Naive thymus-derived CD8-positive, alpha-beta T cell (primary cell): ENCODE measurements around the gene PFDN4. TPM values are rescaled to one million over a fixed set of nuclear protein-coding genes. Genes with fewer than 3 reads are reported as not detected.
A peak's percentile ranks its signal among the peaks of the same experiment; 100 is the strongest.

Source experiments
- ATAC-seq, 2 donors: fragments of 150-1000 bp; cut with Tn5 transposase in 1 of 2; sonication (Bioruptor Pico), chemical (Tn5 transposase) in 1 of 2; 1 replicate in 1 of 2; 2 replicates in 1 of 2; pipeline ENCODE4 v1.10.0; 2021; ENCODE audit warnings: mild to moderate bottlenecking in 2 of 2, moderate library complexity in 2 of 2
- POLR2A ChIA-PET: fragments of 350-600 bp; sonication (Branson Sonifier 250); formaldehyde crosslinking; loops from one replicate; lab custom pipeline; 2021; ENCODE audit warnings: antibody characterized with exemption; lab: Charles Lee
- DNase-seq, 10 donors: peaks; one replicate each; pipeline versions ENCODE4 v3.0.0 to v3.0.0-alpha.2; 2020 to 2022
- H3K27ac Mint-ChIP-seq, 10 donors: one replicate each; pipeline ENCODE4 v1.8.0; 2020 to 2022; ENCODE audit warnings: mild to moderate bottlenecking in 10 of 10, mixed read lengths in 10 of 10, moderate library complexity in 4 of 10, inconsistent platforms in 1 of 10
- H3K27me3 Mint-ChIP-seq, 5 donors: one replicate each; pipeline ENCODE4 v1.8.0; 2021 to 2022; ENCODE audit warnings: mixed read lengths in 5 of 5
- H3K36me3 Mint-ChIP-seq, 3 donors: one replicate each; pipeline ENCODE4 v1.8.0; 2020 to 2022; ENCODE audit warnings: mixed read lengths in 3 of 3, mild to moderate bottlenecking in 2 of 3, inconsistent platforms in 1 of 3
- H3K4me1 Mint-ChIP-seq, 4 donors: one replicate each; pipeline ENCODE4 v1.8.0; 2021 to 2022; ENCODE audit warnings: mixed read lengths in 4 of 4
- H3K4me3 Mint-ChIP-seq, 10 donors: one replicate each; pipeline ENCODE4 v1.8.0; 2020 to 2022; ENCODE audit warnings: mild to moderate bottlenecking in 10 of 10, mixed read lengths in 10 of 10, moderate library complexity in 6 of 10, inconsistent platforms in 1 of 10
- H3K9me3 Mint-ChIP-seq, 9 donors: one replicate each; pipeline ENCODE4 v1.8.0; 2020 to 2022; ENCODE audit warnings: mixed read lengths in 9 of 9, mild to moderate bottlenecking in 3 of 9, inconsistent platforms in 1 of 9, moderate library complexity in 1 of 9
- polyA plus RNA-seq, 3 donors: library from polyadenylated mRNA; unstranded; fragments of 300-500 nt; fragmentation: Illumina TruSeq; gene quantifications; one replicate each; pipeline ENCODE4 v1.2.3, GENCODE V29; 2021
- total RNA-seq, 8 experiments: library from RNA in 2 of 8; stranded (reverse) in 2 of 8; gene quantifications; one replicate each; pipeline ENCODE4 v1.2.3 and lab custom pipeline; 2021 to 2026

Gene PFDN4
- total and polyA plus RNA-seq, 5 experiments from 2014 or later, result 20.0 to 68.7 (median 32.0) TPM

DNA sequence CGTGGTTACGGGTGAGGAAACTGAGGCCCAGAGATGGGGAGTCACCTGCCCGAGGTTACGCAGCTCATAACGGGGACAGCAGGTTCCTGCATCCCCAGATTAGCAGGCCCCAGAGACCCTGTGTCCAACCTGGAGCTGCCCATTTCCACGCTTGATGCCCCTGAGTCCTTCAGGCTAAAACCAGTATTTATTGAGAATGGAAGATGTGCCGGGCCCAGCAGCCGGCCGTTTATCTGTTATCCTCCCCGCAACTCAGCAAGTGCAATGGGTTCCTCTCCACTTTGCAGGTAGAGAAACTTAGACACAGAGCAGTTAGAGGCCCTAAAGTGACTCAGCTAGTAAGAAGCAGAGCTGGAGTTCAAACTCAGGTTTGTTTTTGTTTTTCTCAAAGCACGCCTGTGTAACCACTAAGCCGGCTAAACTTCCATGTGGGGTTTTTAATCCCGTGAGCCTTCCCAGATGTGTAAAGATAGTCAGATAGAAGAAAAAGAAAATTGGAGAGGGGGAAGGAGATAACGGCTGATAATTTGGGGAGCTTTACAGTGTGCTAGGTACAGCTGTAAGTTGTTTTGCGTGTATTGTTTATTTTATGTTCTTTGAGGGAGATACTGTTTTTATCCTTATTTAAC lies 775 bp downstream of the PFDN4 start:
- peaks cover 19 to 42% (median 33%) of the 10 kb centered on the region in 4 donors for H3K4me1 Mint-ChIP-seq
- no peaks in the 10 kb centered on the region for H3K9me3 Mint-ChIP-seq
- ATAC-seq (no peak), DNase-seq (no peak)
- H3K27ac Mint-ChIP-seq, result peak overlapping the region; percentile 81 to 99 (median 90)
- no peaks in the 10 kb centered on the region for H3K27me3 Mint-ChIP-seq
- H3K36me3 Mint-ChIP-seq, result peaks cover 0 to 10% (median 0%) of the 10 kb centered on the region in 3 donors
- peak overlapping the region; percentile 76 to 96 (median 90) for H3K4me3 Mint-ChIP-seq
- POLR2A ChIA-PET, result interaction anchor here (1.1 to 1.8 kb wide), 3 partner anchors 13 to 336 kb away, joined by 3 to 7 read pairs (median 3); no protein-coding TSS in a partner anchor

DNA sequence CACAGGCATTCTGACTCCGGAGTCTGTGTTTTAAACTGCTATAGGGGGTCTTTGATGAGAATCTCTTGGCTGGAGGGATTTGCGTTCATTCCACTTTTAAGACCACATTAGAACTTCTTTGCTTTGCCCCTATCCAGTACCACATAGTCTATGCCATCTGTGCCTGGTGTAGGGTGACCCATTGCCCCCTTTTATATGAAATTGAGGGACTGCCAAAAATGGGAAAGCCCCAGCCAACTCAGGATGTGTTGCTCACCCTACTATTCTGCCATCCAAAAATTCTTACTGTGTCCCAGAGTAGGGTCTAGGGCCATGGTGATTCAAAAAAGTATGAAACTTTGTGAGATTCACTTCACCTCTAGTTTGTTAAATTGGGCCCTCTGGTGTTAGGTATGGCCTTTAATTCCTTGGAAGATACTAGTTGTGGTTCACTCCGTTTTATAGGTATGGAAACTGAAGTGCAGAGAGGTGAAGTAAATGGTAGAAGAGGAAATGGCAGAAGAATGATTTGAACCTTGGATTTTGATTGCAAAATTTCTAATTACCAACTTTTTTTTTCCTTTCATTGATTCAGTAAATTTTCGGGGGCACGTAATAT lies 1.4 kb downstream of the PFDN4 start:
- H3K9me3 Mint-ChIP-seq, result no peaks in the 10 kb centered on the region
- H3K27me3 Mint-ChIP-seq, result no peaks in the 10 kb centered on the region
- ATAC-seq (no peak), DNase-seq (no peak)
- peaks cover 0 to 14% (median 0%) of the 10 kb centered on the region in 3 donors for H3K36me3 Mint-ChIP-seq
- POLR2A ChIA-PET, result interaction anchor here (0.7 kb wide), 1 partner anchor 147 kb away, joined by 3 read pairs; no protein-coding TSS in a partner anchor
- peak overlapping the region; percentile 76 to 96 (median 90) for H3K4me3 Mint-ChIP-seq
- H3K4me1 Mint-ChIP-seq, result peaks cover 19 to 42% (median 33%) of the 10 kb centered on the region in 4 donors
- peak overlapping the region in 8 of 10 donors; percentile 67 to 99 (median 87) for H3K27ac Mint-ChIP-seq

DNA sequence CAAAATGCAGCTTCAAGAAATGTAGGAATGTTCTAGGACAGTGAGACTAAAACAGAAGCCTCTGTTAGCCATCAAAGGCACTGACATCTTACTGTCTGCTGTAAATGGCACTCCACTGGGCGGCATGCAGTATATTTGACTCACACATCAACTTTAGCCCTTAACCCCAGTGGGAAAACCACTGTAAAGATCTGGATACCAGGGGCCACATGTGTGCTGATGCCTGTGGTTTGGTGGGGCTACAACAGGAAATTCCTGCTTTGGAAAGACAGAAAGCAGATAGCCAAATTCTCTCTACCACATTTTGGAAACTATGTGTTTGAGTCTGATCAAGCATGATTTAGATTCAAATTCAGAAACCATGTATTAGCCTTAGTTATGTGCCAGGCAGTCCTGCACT lies 4.3 kb downstream of the PFDN4 start:
- POLR2A ChIA-PET, result interaction anchor here (0.6 to 1.4 kb wide), 2 partner anchors 9 to 156 kb away, joined by 3 to 4 read pairs; no protein-coding TSS in a partner anchor
- Mint-ChIP-seq H3K4me1 (peaks cover 20 to 44% (median 40%) of the 10 kb centered on the region in 4 donors), H3K36me3 (peaks cover 0 to 38% (median 12%) of the 10 kb centered on the region in 3 donors)

DNA sequence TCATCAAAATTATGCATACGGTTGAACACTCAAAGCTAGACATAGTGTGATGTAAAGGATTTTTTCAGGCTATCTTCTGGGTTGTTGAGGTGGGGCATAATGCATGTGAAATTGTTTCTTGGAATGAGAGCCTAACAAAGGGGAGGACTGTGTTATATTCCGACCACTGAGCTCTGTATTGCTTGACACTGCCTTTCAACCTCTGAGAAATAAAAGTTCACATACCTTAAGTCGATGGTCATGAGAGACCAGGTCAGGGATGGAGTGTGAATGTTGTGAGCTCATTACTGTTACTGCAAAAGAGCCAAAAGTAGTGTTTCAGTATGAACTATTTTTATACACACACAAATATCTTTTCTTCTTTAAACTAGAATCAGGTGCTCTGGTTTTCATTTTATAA lies 5.0 kb downstream of the PFDN4 start:
- H3K9me3 Mint-ChIP-seq, result no peaks in the 10 kb centered on the region
- ATAC-seq (no peak), DNase-seq (no peak)
- peak overlapping the region in 1 of 10 donors; percentile 11 for H3K27ac Mint-ChIP-seq
- peak overlapping the region in 1 of 10 donors; percentile 7 for H3K4me3 Mint-ChIP-seq
- H3K4me1 Mint-ChIP-seq, result peaks cover 20 to 44% (median 39%) of the 10 kb centered on the region in 4 donors
- POLR2A ChIA-PET, result interaction anchor here (1.4 kb wide), 1 partner anchor 8 kb away, joined by 4 read pairs; no protein-coding TSS in a partner anchor
- no peaks in the 10 kb centered on the region for H3K27me3 Mint-ChIP-seq
- H3K36me3 Mint-ChIP-seq, result peaks cover 0 to 45% (median 13%) of the 10 kb centered on the region in 3 donors

More for the DNA sequence above, 4.3 kb downstream of the PFDN4 start:
- Mint-ChIP-seq H3K27ac (no peak overlapping the region), H3K27me3 (no peaks in the 10 kb centered on the region), H3K4me3 (no peak overlapping the region), H3K9me3 (no peaks in the 10 kb centered on the region)
- ATAC-seq (no peak), DNase-seq (no peak)

DNA sequence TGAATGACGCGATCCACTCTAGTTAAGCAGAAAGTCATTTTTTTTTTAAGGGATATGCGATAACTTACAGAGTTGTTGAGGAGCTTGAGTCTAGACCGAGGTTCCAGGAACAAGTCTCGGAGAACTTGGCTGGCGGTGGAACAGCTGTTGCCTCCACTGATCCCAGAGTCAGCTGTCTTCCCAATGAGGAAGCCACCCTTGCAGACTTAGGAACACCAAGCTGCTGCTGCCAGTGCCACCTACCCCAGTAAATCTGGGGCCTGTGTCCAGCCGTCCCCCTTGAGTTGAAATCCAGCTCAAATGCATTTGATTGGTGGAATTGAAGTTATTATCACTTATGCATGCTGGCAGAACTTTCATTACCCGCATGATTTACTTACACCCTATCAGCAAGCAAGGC lies 6.7 kb downstream of the PFDN4 start:
- no peak overlapping the region for H3K27ac Mint-ChIP-seq
- POLR2A ChIA-PET, result no interaction called here
- no peak overlapping the region for H3K4me3 Mint-ChIP-seq
- no peaks in the 10 kb centered on the region for H3K9me3 Mint-ChIP-seq
- ATAC-seq (no peak), DNase-seq (no peak)
- peaks cover 0 to 51% (median 13%) of the 10 kb centered on the region in 3 donors for H3K36me3 Mint-ChIP-seq
- H3K27me3 Mint-ChIP-seq, result no peaks in the 10 kb centered on the region
- peaks cover 13 to 34% (median 28%) of the 10 kb centered on the region in 4 donors for H3K4me1 Mint-ChIP-seq

DNA sequence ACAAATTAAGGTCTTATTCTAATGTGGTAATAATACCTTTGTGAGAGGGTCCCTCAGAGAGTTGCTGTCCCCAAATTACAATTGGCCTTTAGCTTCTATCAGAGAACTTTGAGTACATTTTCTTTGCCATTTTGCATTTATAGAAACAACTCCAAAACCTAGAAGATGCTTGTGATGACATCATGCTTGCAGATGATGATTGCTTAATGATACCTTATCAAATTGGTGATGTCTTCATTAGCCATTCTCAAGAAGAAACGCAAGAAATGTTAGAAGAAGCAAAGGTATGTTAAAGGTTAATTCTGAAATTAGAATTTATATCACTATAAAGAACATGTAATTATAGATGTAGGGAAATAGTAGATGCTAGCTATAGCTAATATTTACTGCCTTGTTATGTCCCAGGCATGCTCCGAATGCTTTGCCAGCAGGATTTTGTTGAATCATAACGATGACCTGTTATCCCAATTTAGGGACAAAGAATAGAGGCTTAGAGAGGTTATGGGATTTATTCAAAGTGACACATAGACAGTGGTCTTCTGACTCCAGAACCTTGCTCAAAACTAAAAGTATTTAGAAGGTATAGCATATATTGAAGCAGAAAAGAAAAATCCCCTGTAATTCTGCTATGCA lies 7.4 kb downstream of the PFDN4 start:
- Mint-ChIP-seq H3K4me3 (no peak overlapping the region), H3K9me3 (no peaks in the 10 kb centered on the region), H3K27ac (no peak overlapping the region), H3K27me3 (no peaks in the 10 kb centered on the region), H3K4me1 (peaks cover 9 to 27% (median 21%) of the 10 kb centered on the region in 4 donors), H3K36me3 (peaks cover 0 to 51% (median 13%) of the 10 kb centered on the region in 3 donors)
- POLR2A ChIA-PET, result no interaction called here
- DNase-seq (no peak), ATAC-seq (no peak)

DNA sequence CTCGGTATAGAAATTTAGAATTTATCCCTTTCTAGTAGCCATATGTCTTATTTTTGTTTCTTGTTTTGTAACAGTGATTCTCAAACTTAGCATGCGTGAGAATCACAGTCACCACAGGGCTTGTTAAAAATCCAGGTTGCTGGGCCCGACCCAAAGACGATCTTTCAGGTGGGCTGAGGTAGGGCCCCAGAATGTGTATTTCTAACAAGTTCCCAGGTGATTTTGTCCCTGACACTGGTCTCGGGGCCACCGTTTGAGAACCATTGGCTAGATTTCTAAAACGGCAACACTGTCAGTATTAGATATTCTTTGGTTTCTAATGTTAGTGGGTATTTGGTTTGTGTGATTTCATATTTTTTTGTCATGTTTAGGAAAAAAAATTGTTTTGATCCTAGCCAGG lies 9.9 kb downstream of the PFDN4 start:
- peaks cover 0 to 43% (median 13%) of the 10 kb centered on the region in 3 donors for H3K36me3 Mint-ChIP-seq
- peaks cover 18 to 32% (median 26%) of the 10 kb centered on the region in 4 donors for H3K4me1 Mint-ChIP-seq
- DNase-seq (no peak), ATAC-seq (no peak)
- no peaks in the 10 kb centered on the region for H3K27me3 Mint-ChIP-seq
- H3K27ac Mint-ChIP-seq, result peak overlapping the region in 1 of 10 donors; percentile 8
- H3K4me3 Mint-ChIP-seq, result no peak overlapping the region
- POLR2A ChIA-PET, result no interaction called here
- no peaks in the 10 kb centered on the region for H3K9me3 Mint-ChIP-seq

DNA sequence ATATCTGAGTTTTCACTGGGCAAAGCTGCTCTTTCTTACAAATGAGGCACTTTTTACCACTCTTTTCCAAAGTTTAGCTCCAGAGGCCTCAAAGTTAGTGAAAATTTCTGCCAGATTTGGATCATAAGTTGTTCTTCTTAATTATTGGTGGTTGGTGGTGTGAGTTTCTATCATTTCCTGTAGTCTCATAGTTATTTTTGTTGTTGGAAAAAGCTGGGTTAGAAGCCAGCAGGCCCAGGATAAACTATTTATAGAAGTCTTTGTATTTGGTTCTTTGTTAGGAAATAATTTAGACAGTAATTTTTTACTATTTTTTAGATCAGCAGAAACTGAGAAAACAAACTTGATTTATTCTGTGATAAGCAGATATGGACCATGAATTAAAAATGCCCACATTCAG lies 10.6 kb downstream of the PFDN4 start:
- Mint-ChIP-seq H3K4me1 (peaks cover 19 to 38% (median 24%) of the 10 kb centered on the region in 4 donors), H3K4me3 (no peak overlapping the region), H3K27me3 (no peaks in the 10 kb centered on the region), H3K36me3 (peaks cover 0 to 41% (median 13%) of the 10 kb centered on the region in 3 donors), H3K9me3 (no peaks in the 10 kb centered on the region), H3K27ac (no peak overlapping the region)
- ATAC-seq (no peak), DNase-seq (no peak)
- POLR2A ChIA-PET, result no interaction called here

DNA sequence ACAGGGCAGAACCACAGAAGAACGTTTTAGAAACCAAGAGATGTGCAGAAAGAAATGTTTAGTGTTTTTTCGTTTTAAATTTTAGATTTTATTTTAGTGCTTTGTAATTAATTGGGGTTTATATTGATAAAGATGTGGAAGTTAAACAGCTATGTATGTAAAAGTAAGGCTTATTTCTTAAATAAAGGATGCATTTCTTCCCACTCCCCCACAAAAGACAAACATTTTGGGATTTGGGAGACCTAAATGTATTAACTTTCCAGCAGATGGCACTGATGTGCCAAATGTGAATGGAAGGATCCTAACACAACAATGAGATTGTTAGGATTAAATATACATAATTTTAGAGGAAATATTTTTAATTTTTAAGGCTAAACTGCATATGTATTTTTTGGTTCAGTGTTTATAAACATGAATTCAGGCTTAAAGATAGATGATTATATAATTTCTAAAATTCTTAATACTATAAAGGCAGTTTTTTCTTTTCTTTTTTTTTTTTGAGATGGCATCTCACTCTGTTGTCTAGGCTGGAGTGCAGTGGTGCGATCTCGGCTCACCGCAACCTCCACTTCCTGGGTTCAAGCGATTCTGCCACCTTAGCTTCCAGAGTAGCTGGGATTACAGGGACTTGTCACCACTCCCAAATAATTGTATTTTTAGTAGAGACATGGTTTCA lies 12.0 kb downstream of the PFDN4 start:
- H3K27ac Mint-ChIP-seq, result no peak overlapping the region
- peaks cover 0 to 32% (median 13%) of the 10 kb centered on the region in 3 donors for H3K36me3 Mint-ChIP-seq
- H3K4me3 Mint-ChIP-seq, result no peak overlapping the region
- POLR2A ChIA-PET, result no interaction called here
- no peak for ATAC-seq
- peaks cover 19 to 37% (median 24%) of the 10 kb centered on the region in 4 donors for H3K4me1 Mint-ChIP-seq
- no peaks in the 10 kb centered on the region for H3K27me3 Mint-ChIP-seq
- no peaks in the 10 kb centered on the region for H3K9me3 Mint-ChIP-seq
- peak in 1 of 10 donors; percentile 11 for DNase-seq

DNA sequence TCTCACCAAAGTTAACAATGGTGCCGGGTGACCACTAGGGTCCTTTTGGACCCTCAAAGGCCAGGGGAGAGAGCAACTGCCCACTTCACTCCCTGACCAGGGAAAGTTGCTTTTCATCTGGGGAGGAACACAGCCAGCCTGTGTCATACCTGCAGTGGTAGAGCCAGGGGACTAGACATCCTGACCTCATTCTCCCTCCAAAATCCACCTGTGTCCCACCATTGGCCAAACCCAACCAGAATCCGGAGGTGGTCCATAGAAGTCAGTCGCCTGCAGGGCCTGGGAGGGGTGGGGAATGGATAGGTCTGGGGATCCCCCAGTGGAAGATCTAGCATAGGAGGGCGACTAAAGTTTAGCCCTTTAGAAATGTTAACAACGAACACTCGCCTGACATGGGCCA lies 12.8 kb downstream of the PFDN4 start:
- POLR2A ChIA-PET, result interaction anchor here (1.3 kb wide), 2 partner anchors 8 to 13 kb away, joined by 4 to 7 read pairs; partner anchors contain the start of gene PFDN4

DNA sequence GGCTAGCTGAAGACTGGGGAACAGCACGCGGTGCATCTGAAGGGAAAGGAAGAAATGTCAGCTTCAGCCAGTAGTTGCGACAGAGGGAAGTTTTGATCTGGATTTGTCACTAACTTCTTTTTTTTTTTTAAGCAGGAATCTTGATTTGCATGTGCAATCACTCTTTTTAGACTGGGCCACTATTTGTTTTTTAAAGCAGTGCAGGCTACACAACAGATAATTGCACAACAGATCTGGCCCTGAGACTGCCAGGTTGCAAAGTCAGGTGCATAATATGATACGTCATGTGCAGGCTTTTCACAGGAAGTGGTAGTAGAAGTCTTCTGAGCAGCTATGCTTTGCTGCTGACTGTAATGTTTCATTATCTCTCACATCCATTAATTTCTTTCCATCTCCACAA lies 13.5 kb downstream of the PFDN4 start:
- Mint-ChIP-seq H3K4me1 (peaks cover 17 to 28% (median 23%) of the 10 kb centered on the region in 4 donors), H3K27ac (peak overlapping the region; percentile 80 to 94 (median 88)), H3K36me3 (peaks cover 0 to 19% (median 5%) of the 10 kb centered on the region in 3 donors), H3K9me3 (no peaks in the 10 kb centered on the region), H3K4me3 (peak overlapping the region in 8 of 10 donors; percentile 40 to 83 (median 58)), H3K27me3 (no peaks in the 10 kb centered on the region)
- ATAC-seq (peak; percentile 87 to 97), DNase-seq (peak in 5 of 10 donors; percentile 7 to 48 (median 28))
- POLR2A ChIA-PET, result interaction anchor here (1.3 kb wide), 2 partner anchors 9 to 13 kb away, joined by 4 to 7 read pairs; partner anchors contain the start of gene PFDN4

More for the DNA sequence above, 12.8 kb downstream of the PFDN4 start:
- peaks cover 17 to 29% (median 24%) of the 10 kb centered on the region in 4 donors for H3K4me1 Mint-ChIP-seq
- DNase-seq, result no peak
- H3K27me3 Mint-ChIP-seq, result no peaks in the 10 kb centered on the region
- no peaks in the 10 kb centered on the region for H3K9me3 Mint-ChIP-seq
- ATAC-seq, result no peak
- peak overlapping the region in 6 of 10 donors; percentile 3 to 92 (median 58) for H3K27ac Mint-ChIP-seq
- peaks cover 0 to 26% (median 11%) of the 10 kb centered on the region in 3 donors for H3K36me3 Mint-ChIP-seq
- no peak overlapping the region for H3K4me3 Mint-ChIP-seq
